HAP-1 (cell line): ENCODE data around the gene PGPEP1.

Source experiments
- DNase-seq, 2 experiments: peaks; one replicate each; pipeline ENCODE4 v3.0.0-alpha.2; 2016 to 2020; ENCODE audit warnings: low spot score in 2 of 2
- H3K27me3 ChIP-seq: fragments of 250-450 bp; sonication (Bioruptor Pico); 2 replicates; pipeline ENCODE4 v1.5.1; 2020; ENCODE audit warnings: low read depth, mild to moderate bottlenecking, moderate library complexity
- H3K36me3 ChIP-seq: fragments of 250-450 bp; sonication (Bioruptor Pico); replicated peaks from 2 replicates; pipeline ENCODE4 v1.5.1; 2020; ENCODE audit warnings: mild to moderate bottlenecking
- H3K4me1 ChIP-seq: fragments of 250-450 bp; sonication (Bioruptor Pico); 2 replicates; pipeline ENCODE4 v1.5.1; 2020; ENCODE audit warnings: mild to moderate bottlenecking
- H3K4me3 ChIP-seq: fragments of 250-450 bp; sonication (Bioruptor Pico); 2 replicates; pipeline ENCODE4 v1.5.1; 2020; ENCODE audit warnings: mild to moderate bottlenecking, moderate library complexity
- H3K9me3 ChIP-seq: fragments of 250-450 bp; sonication (Bioruptor Pico); 2 replicates; pipeline ENCODE4 v1.5.1; 2020; ENCODE audit warnings: mild to moderate bottlenecking, moderate library complexity
- in situ Hi-C: fragments of 300-500 bp; cut with MboI; formaldehyde crosslinking; loops from 3 replicates; pipeline ENCODE4 v1.14.3; 2020; ENCODE audit warnings: low sequenced_read_pairs, inconsistent platforms, mixed read lengths

PGPEP1 gene

GRCh38 chr19:18301718-18302111, 38.7 kb upstream of the PGPEP1 start:
- Histone ChIP-seq H3K4me3 (no peak overlapping the region), H3K4me1 (peaks cover 11% of the 10 kb centered on the region), H3K36me3 (no peaks in the 10 kb centered on the region; the same call in 1 of the 2 replicates), H3K27me3 (no peaks in the 10 kb centered on the region), H3K9me3 (no peaks in the 10 kb centered on the region)
- DNase-seq = no peak
- in situ Hi-C loops = no loop called here

- Histone ChIP-seq H3K36me3 (peaks cover 21% of the 10 kb centered on the region), H3K4me3 (no peak overlapping the region), H3K27me3 (no peaks in the 10 kb centered on the region), H3K9me3 (no peaks in the 10 kb centered on the region), H3K4me1 (peaks cover 11% of the 10 kb centered on the region)
- no peak for DNase-seq
- in situ Hi-C loops = no loop called here
These were observed 36.3 kb upstream of the PGPEP1 start for GRCh38 chr19:18304208-18304457.

- no peaks in the 10 kb centered on the region for H3K9me3 ChIP-seq
- H3K36me3 ChIP-seq = peaks cover 26% of the 10 kb centered on the region
- H3K4me3 ChIP-seq = no peak overlapping the region
- peaks cover 11% of the 10 kb centered on the region for H3K4me1 ChIP-seq
- DNase-seq = peak in 1 of 2 experiments; percentile 60
- in situ Hi-C loops = no loop called here
- H3K27me3 ChIP-seq = no peaks in the 10 kb centered on the region
These were observed 35.7 kb upstream of the PGPEP1 start for GRCh38 chr19:18304458-18305310.

GRCh38 chr19:18306209-18306887, 34.0 kb upstream of the PGPEP1 start:
- Histone ChIP-seq H3K27me3 (no peaks in the 10 kb centered on the region), H3K4me1 (peaks cover 11% of the 10 kb centered on the region), H3K4me3 (no peak overlapping the region), H3K36me3 (peaks cover 40% of the 10 kb centered on the region), H3K9me3 (no peaks in the 10 kb centered on the region)
- in situ Hi-C loops = no loop called here
- DNase-seq = no peak

- peaks cover 45% of the 10 kb centered on the region for H3K36me3 ChIP-seq
- H3K4me1 ChIP-seq = peaks cover 11% of the 10 kb centered on the region
- in situ Hi-C loops = no loop called here
- no peak for DNase-seq
- H3K27me3 ChIP-seq = no peaks in the 10 kb centered on the region
- no peaks in the 10 kb centered on the region for H3K9me3 ChIP-seq
- no peak overlapping the region for H3K4me3 ChIP-seq
These were observed 33.5 kb upstream of the PGPEP1 start for GRCh38 chr19:18306888-18307260.

- Histone ChIP-seq H3K27me3 (no peaks in the 10 kb centered on the region), H3K9me3 (no peaks in the 10 kb centered on the region), H3K4me3 (no peak overlapping the region), H3K36me3 (peaks cover 49% of the 10 kb centered on the region), H3K4me1 (peaks cover 11% of the 10 kb centered on the region)
- no peak for DNase-seq
- in situ Hi-C loops = no loop called here
These were observed 33.1 kb upstream of the PGPEP1 start for GRCh38 chr19:18307271-18307681.

GRCh38 chr19:18308051-18308947, 32.1 kb upstream of the PGPEP1 start:
- DNase-seq = no peak
- H3K4me3 ChIP-seq = no peak overlapping the region
- peaks cover 11% of the 10 kb centered on the region for H3K4me1 ChIP-seq
- peaks cover 59% of the 10 kb centered on the region for H3K36me3 ChIP-seq
- in situ Hi-C loops = no loop called here
- H3K27me3 ChIP-seq = no peaks in the 10 kb centered on the region
- H3K9me3 ChIP-seq = no peaks in the 10 kb centered on the region

- Histone ChIP-seq H3K4me3 (no peak overlapping the region), H3K27me3 (no peaks in the 10 kb centered on the region), H3K4me1 (peaks cover 11% of the 10 kb centered on the region), H3K9me3 (no peaks in the 10 kb centered on the region), H3K36me3 (peaks cover 66% of the 10 kb centered on the region)
- DNase-seq = no peak
- in situ Hi-C loops = no loop called here
These were observed 31.5 kb upstream of the PGPEP1 start for GRCh38 chr19:18308948-18309325.

GRCh38 chr19:18309525-18310064, 30.8 kb upstream of the PGPEP1 start:
- no peak overlapping the region for H3K4me3 ChIP-seq
- no peaks in the 10 kb centered on the region for H3K9me3 ChIP-seq
- H3K4me1 ChIP-seq = peaks cover 8% of the 10 kb centered on the region
- H3K36me3 ChIP-seq = peaks cover 72% of the 10 kb centered on the region
- H3K27me3 ChIP-seq = no peaks in the 10 kb centered on the region
- in situ Hi-C loops = no loop called here
- no peak for DNase-seq

GRCh38 chr19:18310118-18310909, 30.1 kb upstream of the PGPEP1 start:
- in situ Hi-C loops = no loop called here
- peaks cover under 1% of the 10 kb centered on the region; the same call in 1 of the 2 replicates for H3K4me1 ChIP-seq
- no peak for DNase-seq
- H3K36me3 ChIP-seq = peaks cover 79% of the 10 kb centered on the region
- H3K4me3 ChIP-seq = no peak overlapping the region
- H3K9me3 ChIP-seq = no peaks in the 10 kb centered on the region
- H3K27me3 ChIP-seq = no peaks in the 10 kb centered on the region

- H3K4me3 ChIP-seq = no peak overlapping the region
- in situ Hi-C loops = no loop called here
- no peaks in the 10 kb centered on the region for H3K4me1 ChIP-seq
- peaks cover 86% of the 10 kb centered on the region for H3K36me3 ChIP-seq
- no peaks in the 10 kb centered on the region for H3K9me3 ChIP-seq
- DNase-seq = no peak
- H3K27me3 ChIP-seq = no peaks in the 10 kb centered on the region
These were observed 29.4 kb upstream of the PGPEP1 start for GRCh38 chr19:18310966-18311365.

GRCh38 chr19:18311502-18312091, 28.8 kb upstream of the PGPEP1 start:
- Histone ChIP-seq H3K4me1 (no peaks in the 10 kb centered on the region), H3K36me3 (peaks cover 87% of the 10 kb centered on the region), H3K4me3 (no peak overlapping the region), H3K27me3 (no peaks in the 10 kb centered on the region), H3K9me3 (no peaks in the 10 kb centered on the region)
- DNase-seq = no peak
- in situ Hi-C loops = no loop called here

- Histone ChIP-seq H3K36me3 (peaks cover 84% of the 10 kb centered on the region), H3K4me1 (no peaks in the 10 kb centered on the region), H3K27me3 (no peaks in the 10 kb centered on the region), H3K4me3 (no peak overlapping the region), H3K9me3 (no peaks in the 10 kb centered on the region)
- in situ Hi-C loops = no loop called here
- no peak for DNase-seq
These were observed 28.3 kb upstream of the PGPEP1 start for GRCh38 chr19:18312092-18312534.
